Prostate gland (tissue), 2 donors: Measurements from ENCODE around the gene CORO2B.

ENCODE experiments used
- CTCF ChIP-seq, 4 experiments: fragments of 200-600 bp in 2 of 4; fragments of 450-650 bp in 2 of 4; sonication (generic) in 2 of 4; IDR thresholded peaks; 1 replicate in 3 of 4; 2 replicates in 1 of 4; pipeline ENCODE4 v1.5.1; 2016 to 2019; ENCODE audit warnings: antibody characterized with exemption in 4 of 4, mild to moderate bottlenecking in 2 of 4, moderate library complexity in 2 of 4
- POLR2A ChIP-seq: fragments of 450-650 bp; IDR thresholded peaks from one replicate; pipeline ENCODE4 v1.6.1; 2016; ENCODE audit warnings: antibody characterized with exemption, mild to moderate bottlenecking

- TF ChIP-seq POLR2A (no peak), CTCF (IDR thresholded peaks at IDR 0.05) (no peak)
These were observed 98.1 kb downstream of the CORO2B start for GRCh38 chr15:68676926-68677325.
